Liver (tissue), 3 donors: ENCODE measurements around the gene PGAP6.

Experiments used
- HNF4A ChIP-seq, 2 donors: conservative IDR thresholded peaks; 2 replicates each; pipeline ENCODE4 v1.6.1; 2016; ENCODE audit warnings: antibody characterized with exemption in 2 of 2, mild to moderate bottlenecking in 2 of 2
- JUND ChIP-seq, 2 donors: IDR thresholded peaks; 2 replicates each; pipeline ENCODE4 v1.6.1; 2016; ENCODE audit warnings: antibody characterized with exemption in 2 of 2
- NR2F2 ChIP-seq: IDR thresholded peaks from 2 replicates; pipeline ENCODE4 v1.6.1; 2016; ENCODE audit warnings: antibody characterized with exemption
- SP1 ChIP-seq: IDR thresholded peaks from 2 replicates; pipeline ENCODE4 v1.6.1; 2018; ENCODE audit warnings: antibody characterized with exemption, mild to moderate bottlenecking
- YY1 ChIP-seq: IDR thresholded peaks from 2 replicates; pipeline ENCODE4 v1.6.1; 2016; ENCODE audit warnings: antibody characterized with exemption, mild to moderate bottlenecking
- TF ChIP-seq, protein P1 (sequence below): fragments of 150-350 bp; IDR thresholded peaks from 2 replicates; pipeline ENCODE4 v1.5.1; 2017; ENCODE audit warnings: improper control_type of control experiment, low read depth, low read length; ENCODE audit not compliant: missing input control
- donor health status: healthy.
- donor health status: healthy.

GRCh38 chr16:324451-325334, 57.1 kb downstream of the PGAP6 start:
- TF ChIP-seq, protein P1, sequence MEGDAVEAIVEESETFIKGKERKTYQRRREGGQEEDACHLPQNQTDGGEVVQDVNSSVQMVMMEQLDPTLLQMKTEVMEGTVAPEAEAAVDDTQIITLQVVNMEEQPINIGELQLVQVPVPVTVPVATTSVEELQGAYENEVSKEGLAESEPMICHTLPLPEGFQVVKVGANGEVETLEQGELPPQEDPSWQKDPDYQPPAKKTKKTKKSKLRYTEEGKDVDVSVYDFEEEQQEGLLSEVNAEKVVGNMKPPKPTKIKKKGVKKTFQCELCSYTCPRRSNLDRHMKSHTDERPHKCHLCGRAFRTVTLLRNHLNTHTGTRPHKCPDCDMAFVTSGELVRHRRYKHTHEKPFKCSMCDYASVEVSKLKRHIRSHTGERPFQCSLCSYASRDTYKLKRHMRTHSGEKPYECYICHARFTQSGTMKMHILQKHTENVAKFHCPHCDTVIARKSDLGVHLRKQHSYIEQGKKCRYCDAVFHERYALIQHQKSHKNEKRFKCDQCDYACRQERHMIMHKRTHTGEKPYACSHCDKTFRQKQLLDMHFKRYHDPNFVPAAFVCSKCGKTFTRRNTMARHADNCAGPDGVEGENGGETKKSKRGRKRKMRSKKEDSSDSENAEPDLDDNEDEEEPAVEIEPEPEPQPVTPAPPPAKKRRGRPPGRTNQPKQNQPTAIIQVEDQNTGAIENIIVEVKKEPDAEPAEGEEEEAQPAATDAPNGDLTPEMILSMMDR, result no peak
- TF ChIP-seq YY1 (no peak), SP1 (no peak), NR2F2 (no peak), JUND (IDR thresholded peaks at IDR 0.05) (no peak), HNF4A (conservative IDR thresholded peaks at IDR 0.05) (no peak)
